ENCODE measurements around the gene RNF150. TPM values are rescaled to one million over a fixed set of nuclear protein-coding genes. Genes with fewer than 3 reads are reported as not detected.
"Not testable (repeated sequence)": the region's sequence is repeated elsewhere in the genome, so short reads cannot be mapped to it uniquely, and the experiment has no call there.

The RNF150 gene
- total and polyA plus RNA-seq, 4 donors, result 14.3 to 28.0 (median 18.6) TPM

DNA sequence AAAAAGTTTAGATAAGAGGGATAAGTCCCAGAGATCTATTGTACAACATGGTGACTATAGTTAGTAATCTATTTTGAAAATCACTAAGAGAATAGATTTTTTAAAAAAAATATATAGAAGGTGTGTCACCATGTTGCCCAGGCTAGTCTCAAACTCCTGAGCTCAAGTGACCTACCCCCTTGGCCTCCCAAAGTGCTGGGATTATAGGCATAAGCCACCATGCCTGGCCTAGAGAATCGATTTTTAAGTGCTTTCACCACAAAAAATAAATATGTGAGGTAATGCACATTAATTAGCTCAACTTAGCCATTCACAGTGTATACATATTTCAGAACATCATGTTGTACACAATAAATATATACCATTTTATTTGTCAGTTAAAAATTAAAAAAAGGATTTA, 320.4 kb downstream of the RNF150 start:
- Histone ChIP-seq H3K27ac (ENCODE audit: low read depth, low read length) (no peak overlapping the region), H3K4me1 (ENCODE audit: control insufficient read depth, insufficient read depth, low read length) (no peaks in the 10 kb centered on the region), H3K4me3 (ENCODE audit: low read depth, low read length) (no peak overlapping the region), H3K27me3 (ENCODE audit: control insufficient read depth, insufficient read depth, low read length) (no peaks in the 10 kb centered on the region), H3K9me3 (ENCODE audit: control insufficient read depth, insufficient read depth, low read length) (no peaks in the 10 kb centered on the region), H3K36me3 (ENCODE audit: control insufficient read depth, insufficient read depth, low read length) (no peaks in the 10 kb centered on the region)
- DNase-seq (ENCODE audit: low read depth in 4 of 6, low spot score in 6 of 6), result no peak
- no CpG with 5 or more reads among the region's 1 CpG for WGBS (ENCODE audit: insufficient coverage)

DNA sequence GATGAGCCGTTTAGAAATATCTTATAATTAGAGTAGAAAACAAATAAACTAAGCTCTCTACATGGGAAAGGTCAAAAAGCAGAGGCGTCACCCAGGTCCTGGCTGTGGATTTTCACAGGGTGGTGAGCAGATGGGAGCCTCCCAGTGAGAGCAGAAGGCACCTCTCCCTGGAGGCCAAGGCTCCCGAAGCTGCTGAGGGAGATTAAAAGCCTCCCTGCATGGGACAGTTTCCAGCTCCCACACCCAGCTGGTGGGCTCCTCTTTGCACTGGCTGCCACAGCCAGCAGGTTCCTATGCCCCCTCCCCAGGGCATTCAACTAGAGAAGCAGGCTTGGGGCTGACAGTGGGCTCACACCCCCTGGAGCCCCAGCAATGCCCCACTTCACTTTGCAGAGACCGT, 321.8 kb downstream of the RNF150 start:
- no peak overlapping the region for H3K27ac ChIP-seq (ENCODE audit: low read depth, low read length)
- DNase-seq (ENCODE audit: low read depth in 4 of 6, low spot score in 6 of 6), result no peak
- 55% methylated on average over 2 of the region's 4 CpGs for WGBS (ENCODE audit: insufficient coverage)

GRCh38 chr4:140810591-140811169, 322.6 kb downstream of the RNF150 start:
- H3K27ac ChIP-seq (ENCODE audit: low read depth, low read length); H3K9me3 ChIP-seq (ENCODE audit: control insufficient read depth, insufficient read depth, low read length); H3K4me3 ChIP-seq (ENCODE audit: low read depth, low read length); H3K36me3 ChIP-seq (ENCODE audit: control insufficient read depth, insufficient read depth, low read length); H3K27me3 ChIP-seq (ENCODE audit: control insufficient read depth, insufficient read depth, low read length); DNase-seq (ENCODE audit: low read depth in 4 of 6, low spot score in 6 of 6); H3K4me1 ChIP-seq (ENCODE audit: control insufficient read depth, insufficient read depth, low read length): not testable (repeated sequence)
- WGBS (ENCODE audit: insufficient coverage), result no CpG with 5 or more reads among the region's 1 CpG

More for the DNA sequence above, 321.8 kb downstream of the RNF150 start:
- Histone ChIP-seq H3K9me3 (ENCODE audit: control insufficient read depth, insufficient read depth, low read length) (no peaks in the 10 kb centered on the region), H3K27me3 (ENCODE audit: control insufficient read depth, insufficient read depth, low read length) (no peaks in the 10 kb centered on the region), H3K36me3 (ENCODE audit: control insufficient read depth, insufficient read depth, low read length) (no peaks in the 10 kb centered on the region), H3K4me1 (ENCODE audit: control insufficient read depth, insufficient read depth, low read length) (no peaks in the 10 kb centered on the region), H3K4me3 (ENCODE audit: low read depth, low read length) (no peak overlapping the region)

Other genes starting within 250 kb of the RNF150 start
- 10 to 100 TPM; 24.3 to 34.8 TPM for gene ZNF330, start 87.4 kb upstream of the RNF150 start, total RNA-seq
- gene ZNF330, start 87.4 kb upstream of the RNF150 start, polyA plus RNA-seq (ENCODE audit: insufficient read length in 2 of 2), result 10 to 100 TPM; 38.3 to 43.5 TPM